Smooth muscle cell (in vitro differentiated cells): ENCODE results near the gene XCL2. TPM values are rescaled to one million over a fixed set of nuclear protein-coding genes. Genes with fewer than 3 reads are reported as not detected.

Source experiments
- DNase-seq: peaks from one replicate; lab custom pipeline; 2025; ENCODE audit not compliant: unreplicated experiment; lab: John Stamatoyannopoulos, UW
- H2AFZ ChIP-seq: fragments of 200-600 bp; sonication (generic); 2 replicates; pipeline ENCODE4 v1.6.0; 2016; ENCODE audit warnings: antibody characterized with exemption, low read depth, mild to moderate bottlenecking
- H3F3A ChIP-seq: fragments of 200-600 bp; sonication (generic); 2 replicates; pipeline ENCODE4 v1.6.0; 2017; ENCODE audit warnings: antibody characterized with exemption, low read depth
- H3K27ac ChIP-seq: fragments of 200-600 bp; sonication (generic); 2 replicates; pipeline ENCODE4 v1.5.1; 2016; ENCODE audit warnings: low read depth, mild to moderate bottlenecking
- H3K27me3 ChIP-seq: fragments of 200-600 bp; sonication (generic); 2 replicates; pipeline ENCODE4 v1.6.1; 2016; ENCODE audit warnings: low read depth, mild to moderate bottlenecking
- H3K36me3 ChIP-seq: fragments of 200-600 bp; sonication (generic); 2 replicates; pipeline ENCODE4 v1.5.1; 2016; ENCODE audit warnings: low read depth
- H3K4me1 ChIP-seq: fragments of 200-600 bp; sonication (generic); 2 replicates; pipeline ENCODE4 v1.5.1; 2016; ENCODE audit warnings: low read depth
- H3K4me2 ChIP-seq: fragments of 200-600 bp; sonication (generic); 2 replicates; pipeline ENCODE4 v1.6.0; 2016; ENCODE audit warnings: mild to moderate bottlenecking
- H3K4me3 ChIP-seq: fragments of 200-600 bp; sonication (generic); 2 replicates; pipeline ENCODE4 v1.5.1; 2016; ENCODE audit warnings: mild to moderate bottlenecking
- H3K79me2 ChIP-seq: fragments of 200-600 bp; sonication (generic); 2 replicates; pipeline ENCODE4 v1.6.0; 2016; ENCODE audit warnings: low read depth, mild to moderate bottlenecking
- H3K9ac ChIP-seq: fragments of 200-600 bp; sonication (generic); 2 replicates; pipeline ENCODE4 v1.6.0; 2016; ENCODE audit warnings: low read depth
- H3K9me3 ChIP-seq: fragments of 200-600 bp; sonication (generic); replicated peaks from 2 replicates; pipeline ENCODE4 v1.5.1; 2016; ENCODE audit warnings: low read depth
- H4K20me1 ChIP-seq: fragments of 200-600 bp; sonication (generic); 2 replicates; pipeline ENCODE4 v1.6.0; 2016; ENCODE audit warnings: low read depth
- WGBS: methylation state at CpG from one replicate; pipeline ENCODE4 v1.1.7; 2016; ENCODE audit warnings: low lambda C conversion rate; 5-methylcytosine and 5-hydroxymethylcytosine counted together
- polyA plus RNA-seq: library from polyadenylated mRNA; unstranded; fragments of >200 nt; fragmentation: Nextera tagmentation; extraction: Ambion mirVana; gene quantifications from 2 replicates; pipeline ENCODE4 v1.2.1, GENCODE V29; 2016
- total RNA-seq: library from RNA; depleted of rRNA; stranded (reverse); fragments of >200 nt; gene quantifications from 2 replicates; pipeline ENCODE4 v1.2.3, GENCODE V29; 2014
- TF ChIP-seq, protein P1 (sequence below): fragments of 200-600 bp; sonication (generic); IDR thresholded peaks from 2 replicates; pipeline ENCODE4 v1.5.1; 2017; ENCODE audit warnings: borderline replicate concordance, mild to moderate bottlenecking, antibody characterized with exemption; ENCODE audit not compliant: insufficient read depth, poor library complexity, severe bottlenecking

Gene XCL2
- total and polyA plus RNA-seq, 2 experiments from 2014 or later = not detected

- Histone ChIP-seq H3K79me2 (no peaks in the 10 kb centered on the region), H3K36me3 (no peaks in the 10 kb centered on the region), H3K9ac (no peak overlapping the region), H2AFZ (no peak overlapping the region), H3F3A (no peaks in the 10 kb centered on the region), H3K4me2 (no peak overlapping the region), H3K27ac (no peak overlapping the region), H3K27me3 (no peaks in the 10 kb centered on the region), H4K20me1 (no peaks in the 10 kb centered on the region), H3K9me3 (no peaks in the 10 kb centered on the region), H3K4me1 (no peaks in the 10 kb centered on the region), H3K4me3 (no peak overlapping the region)
- TF ChIP-seq, protein P1, sequence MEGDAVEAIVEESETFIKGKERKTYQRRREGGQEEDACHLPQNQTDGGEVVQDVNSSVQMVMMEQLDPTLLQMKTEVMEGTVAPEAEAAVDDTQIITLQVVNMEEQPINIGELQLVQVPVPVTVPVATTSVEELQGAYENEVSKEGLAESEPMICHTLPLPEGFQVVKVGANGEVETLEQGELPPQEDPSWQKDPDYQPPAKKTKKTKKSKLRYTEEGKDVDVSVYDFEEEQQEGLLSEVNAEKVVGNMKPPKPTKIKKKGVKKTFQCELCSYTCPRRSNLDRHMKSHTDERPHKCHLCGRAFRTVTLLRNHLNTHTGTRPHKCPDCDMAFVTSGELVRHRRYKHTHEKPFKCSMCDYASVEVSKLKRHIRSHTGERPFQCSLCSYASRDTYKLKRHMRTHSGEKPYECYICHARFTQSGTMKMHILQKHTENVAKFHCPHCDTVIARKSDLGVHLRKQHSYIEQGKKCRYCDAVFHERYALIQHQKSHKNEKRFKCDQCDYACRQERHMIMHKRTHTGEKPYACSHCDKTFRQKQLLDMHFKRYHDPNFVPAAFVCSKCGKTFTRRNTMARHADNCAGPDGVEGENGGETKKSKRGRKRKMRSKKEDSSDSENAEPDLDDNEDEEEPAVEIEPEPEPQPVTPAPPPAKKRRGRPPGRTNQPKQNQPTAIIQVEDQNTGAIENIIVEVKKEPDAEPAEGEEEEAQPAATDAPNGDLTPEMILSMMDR = no peak
- no peak for DNase-seq
These were observed 16.6 kb upstream of the XCL2 start for GRCh38 chr1:168560370-168560769.

DNA sequence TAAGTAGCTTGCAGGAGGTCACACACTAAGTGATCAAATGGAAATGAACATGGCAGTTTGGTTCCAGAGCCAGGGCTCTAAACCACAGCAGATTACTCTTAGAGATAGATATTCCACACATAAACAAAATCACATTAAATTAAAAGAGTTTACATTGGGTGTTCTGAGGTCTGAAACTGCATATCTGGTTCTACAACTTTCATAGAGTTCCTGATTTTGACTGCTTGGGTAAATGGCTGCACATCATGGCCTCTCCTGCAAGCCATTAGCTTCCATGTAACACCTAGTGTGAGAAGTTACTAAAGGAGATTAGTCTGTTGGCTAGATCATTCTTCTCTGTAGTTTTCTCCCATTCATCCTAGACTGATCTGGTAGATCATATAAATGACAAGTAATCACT, 12.8 kb upstream of the XCL2 start:
- Histone ChIP-seq H3K27ac (no peak overlapping the region), H3K4me2 (no peak overlapping the region), H3K4me1 (no peaks in the 10 kb centered on the region), H3K9ac (no peak overlapping the region), H2AFZ (no peak overlapping the region), H3K4me3 (no peak overlapping the region), H3K9me3 (no peaks in the 10 kb centered on the region), H3K27me3 (no peaks in the 10 kb centered on the region), H3K36me3 (no peaks in the 10 kb centered on the region), H3F3A (no peaks in the 10 kb centered on the region), H3K79me2 (no peaks in the 10 kb centered on the region), H4K20me1 (no peaks in the 10 kb centered on the region)
- no peak for DNase-seq
- TF ChIP-seq, protein P1 = no peak

DNA sequence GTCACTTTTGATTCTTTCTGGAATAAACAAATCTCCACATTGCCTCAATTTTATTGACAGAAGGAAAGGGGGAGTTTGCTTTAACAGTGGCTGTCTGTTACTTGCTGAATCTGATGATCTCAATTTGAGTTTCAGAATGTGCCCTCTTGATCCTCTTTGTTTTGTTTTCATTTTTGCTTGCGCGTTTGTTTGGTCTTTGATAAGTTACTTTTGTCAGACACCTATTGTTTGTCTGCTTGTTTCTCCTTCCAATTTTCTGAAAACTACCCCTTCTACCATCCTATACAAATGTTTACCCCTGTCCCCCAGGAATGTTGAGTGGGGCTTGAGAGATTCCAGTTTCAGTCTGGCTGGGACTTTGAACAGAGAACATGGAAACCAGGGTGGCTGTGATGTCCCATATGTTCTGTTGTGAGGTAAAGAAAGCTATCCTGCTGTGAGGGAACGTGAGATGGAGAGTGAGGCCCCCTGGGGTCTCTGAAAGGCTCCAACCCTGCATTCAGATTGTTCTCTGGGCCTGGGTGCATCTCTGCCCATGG, 11.8 kb upstream of the XCL2 start:
- H3K4me3 ChIP-seq = no peak overlapping the region
- no peak overlapping the region for H2AFZ ChIP-seq
- H3K27me3 ChIP-seq = no peaks in the 10 kb centered on the region
- H3K27ac ChIP-seq = no peak overlapping the region
- no peak overlapping the region for H3K9ac ChIP-seq
- H3K9me3 ChIP-seq = no peaks in the 10 kb centered on the region
- H3K4me1 ChIP-seq = no peaks in the 10 kb centered on the region
- H4K20me1 ChIP-seq = no peaks in the 10 kb centered on the region
- no peaks in the 10 kb centered on the region for H3K79me2 ChIP-seq
- no peak overlapping the region for H3K4me2 ChIP-seq
- TF ChIP-seq, protein P1 = no peak
- DNase-seq = no peak
- no peaks in the 10 kb centered on the region for H3F3A ChIP-seq
- 84% methylated on average over 3 of the region's 3 CpGs for WGBS
- H3K36me3 ChIP-seq = no peaks in the 10 kb centered on the region

DNA sequence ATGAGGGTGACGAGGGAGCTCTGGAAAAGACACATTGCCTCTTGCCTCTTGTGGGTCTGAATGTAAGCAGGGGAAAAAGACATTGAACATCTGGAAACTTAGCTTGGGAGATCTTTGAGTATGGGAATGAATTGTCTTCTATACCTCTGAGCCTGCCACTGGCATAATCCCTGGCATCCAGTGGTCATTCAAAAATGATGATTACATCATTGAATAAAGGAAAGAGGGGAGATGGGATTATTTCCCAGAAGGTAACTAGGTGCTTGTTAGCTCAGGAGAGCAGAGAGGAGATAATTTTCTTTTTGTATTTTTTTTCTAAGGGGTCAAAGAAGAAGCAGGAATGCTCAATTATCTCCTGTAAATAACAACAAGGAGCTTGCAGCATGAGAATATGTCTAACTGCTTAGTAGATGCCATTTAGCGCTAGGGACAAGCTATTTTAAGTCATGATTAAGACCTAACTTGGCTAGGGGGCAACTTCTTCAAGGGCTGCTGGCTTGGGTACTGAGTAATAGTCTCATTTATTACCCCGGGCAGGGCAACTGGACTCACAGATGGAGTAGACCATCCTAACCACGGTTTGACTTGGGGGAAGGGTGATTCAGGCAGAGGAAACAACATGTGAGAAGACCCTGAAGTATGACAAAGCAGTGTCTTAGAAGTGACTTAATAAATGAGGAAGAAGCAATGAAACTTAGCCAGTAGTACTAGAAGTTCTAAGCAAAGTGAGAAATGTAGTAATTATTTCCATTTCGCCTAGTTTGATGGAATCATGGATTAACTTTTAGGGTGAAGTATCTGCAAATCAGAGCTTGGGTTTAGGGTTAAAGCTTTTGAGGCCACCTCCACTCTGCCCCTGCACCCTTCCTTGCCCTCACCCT, 11.0 kb upstream of the XCL2 start:
- H3K4me2 ChIP-seq = no peak overlapping the region
- H3K9me3 ChIP-seq = no peaks in the 10 kb centered on the region
- 91% methylated on average over 5 of the region's 5 CpGs for WGBS
- no peak overlapping the region for H2AFZ ChIP-seq
- H3K4me1 ChIP-seq = no peaks in the 10 kb centered on the region
- H3K79me2 ChIP-seq = no peaks in the 10 kb centered on the region
- TF ChIP-seq, protein P1 = no peak
- H3F3A ChIP-seq = no peaks in the 10 kb centered on the region
- DNase-seq = no peak
- H4K20me1 ChIP-seq = no peaks in the 10 kb centered on the region
- H3K4me3 ChIP-seq = no peak overlapping the region
- no peaks in the 10 kb centered on the region for H3K27me3 ChIP-seq
- no peaks in the 10 kb centered on the region for H3K36me3 ChIP-seq
- no peak overlapping the region for H3K9ac ChIP-seq
- no peak overlapping the region for H3K27ac ChIP-seq
